Ishikawa (cell line): ENCODE measurements around the gene SRRM3.
A peak's percentile ranks its signal among the peaks of the same experiment; 100 is the strongest.

Source experiments
- CEBPB ChIP-seq: IDR thresholded peaks from 2 replicates; pipeline ENCODE4 v1.6.1; 2012
- CREB1 ChIP-seq: IDR thresholded peaks from 2 replicates; pipeline ENCODE4 v1.6.1; 2012; ENCODE audit warnings: low read depth
- EGR1 ChIP-seq: IDR thresholded peaks from 2 replicates; pipeline ENCODE4 v1.6.1; 2012
- EP300 ChIP-seq: IDR thresholded peaks from 2 replicates; pipeline ENCODE4 v1.6.1; 2012; ENCODE audit warnings: borderline replicate concordance
- FOXM1 ChIP-seq: IDR thresholded peaks from 2 replicates; pipeline ENCODE4 v1.6.1; 2012; ENCODE audit warnings: low read depth, borderline replicate concordance
- MAX ChIP-seq: IDR thresholded peaks from 2 replicates; pipeline ENCODE4 v1.6.1; 2012
- NFIC ChIP-seq: IDR thresholded peaks from 2 replicates; pipeline ENCODE4 v1.6.1; 2012
- RAD21 ChIP-seq: IDR thresholded peaks from 2 replicates; pipeline ENCODE4 v1.6.1; 2012; ENCODE audit warnings: low read depth
- REST ChIP-seq: IDR thresholded peaks from 2 replicates; pipeline ENCODE4 v1.6.1; 2012; ENCODE audit warnings: low read depth, mild to moderate bottlenecking
- TAF1 ChIP-seq: IDR thresholded peaks from 2 replicates; pipeline ENCODE4 v1.6.1; 2012; ENCODE audit warnings: low read depth, mild to moderate bottlenecking
- TCF12 ChIP-seq: IDR thresholded peaks from 2 replicates; pipeline ENCODE4 v1.6.1; 2012; ENCODE audit warnings: low read depth
- TEAD4 ChIP-seq: IDR thresholded peaks from 2 replicates; pipeline ENCODE4 v1.6.1; 2012
- USF1 ChIP-seq: IDR thresholded peaks from 2 replicates; pipeline ENCODE4 v1.6.1; 2012
- YY1 ChIP-seq: IDR thresholded peaks from 2 replicates; pipeline ENCODE4 v1.6.1; 2012; ENCODE audit warnings: low read depth
- ZBTB7A ChIP-seq: IDR thresholded peaks from 2 replicates; pipeline ENCODE4 v1.6.1; 2012; ENCODE audit warnings: low read depth

Gene SRRM3

GRCh38 chr7:76166404-76167255 lies 35.1 kb upstream of the SRRM3 start:
- TF ChIP-seq CEBPB (no peak), EGR1 (no peak), RAD21 (peak; percentile 0; the same call in 1 of the 2 replicates), USF1 (peak; percentile 64), YY1 (peak; percentile 47; the same call in 1 of the 2 replicates), MAX (peak; percentile 62), TAF1 (peak; percentile 71), CREB1 (peak; percentile 99), REST (no peak)

- no peak for TF ChIP-seq YY1
- no peak for TF ChIP-seq NFIC
- TF ChIP-seq TAF1 = no peak
- no peak for TF ChIP-seq ZBTB7A
- TF ChIP-seq USF1 = no peak
- TF ChIP-seq TEAD4 = no peak
- TF ChIP-seq EP300 = no peak
- no peak for TF ChIP-seq EGR1
- no peak for TF ChIP-seq CEBPB
- no peak for TF ChIP-seq FOXM1
- no peak for TF ChIP-seq MAX
- TF ChIP-seq RAD21 = no peak
- no peak for TF ChIP-seq CREB1
- TF ChIP-seq TCF12 = no peak
- no peak for TF ChIP-seq REST
Measured at GRCh38 chr7:76173566-76174205, 28.0 kb upstream of the SRRM3 start.

GRCh38 chr7:76179686-76180085 lies 22.0 kb upstream of the SRRM3 start:
- TF ChIP-seq TCF12 (no peak), RAD21 (no peak), CREB1 (no peak), FOXM1 (no peak), USF1 (no peak), REST (no peak), TAF1 (no peak), CEBPB (no peak), ZBTB7A (no peak), EP300 (no peak)
